Measurements from ENCODE around the gene NELFA.
"Not testable (repeated sequence)": the region's sequence is repeated elsewhere in the genome, so short reads cannot be mapped to it uniquely, and the experiment has no call there.

NELFA gene

DNA sequence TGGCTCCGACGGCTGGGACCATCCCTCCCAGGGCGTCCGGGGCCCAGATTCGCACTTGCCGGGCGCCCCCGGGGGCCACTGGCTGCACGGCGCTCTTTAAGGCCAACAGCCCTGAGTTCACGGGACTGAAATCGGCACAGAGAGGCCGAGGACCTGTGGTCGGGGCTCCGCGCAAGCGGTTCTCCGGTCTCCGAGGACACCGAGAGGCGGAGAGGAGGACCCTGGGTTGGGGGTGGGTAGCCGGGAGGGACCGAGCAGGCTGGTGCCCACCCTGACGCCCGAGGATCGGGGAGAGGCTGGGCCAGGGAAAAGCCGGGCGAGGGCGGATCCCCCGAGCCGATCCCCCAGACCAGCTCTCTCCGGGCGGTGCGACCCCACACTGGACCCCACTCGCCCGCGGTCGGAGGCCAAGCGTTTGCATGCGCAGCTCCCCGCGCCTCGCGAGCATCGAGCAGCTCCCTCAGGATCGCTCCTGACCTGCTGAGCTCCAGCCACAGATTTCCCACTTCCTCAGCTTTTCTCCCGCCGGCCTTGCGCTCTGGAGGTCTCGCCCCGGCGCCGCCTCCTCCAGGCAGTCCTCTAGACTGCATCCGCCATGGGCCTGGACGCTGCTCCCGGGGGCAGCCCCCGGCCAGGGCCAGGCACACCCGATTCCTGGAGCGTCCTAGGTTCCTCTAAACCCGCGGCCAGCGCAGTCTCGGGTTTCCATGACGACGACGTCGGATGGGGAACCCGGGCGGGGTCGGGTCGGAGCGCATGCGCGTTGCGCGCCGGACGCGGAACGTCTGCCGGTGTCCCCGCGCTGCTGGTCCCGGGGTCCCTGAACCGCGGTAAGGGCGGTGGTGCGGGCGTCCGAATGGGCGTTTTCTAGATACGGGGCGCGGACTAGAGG is 32.7 kb upstream of the NELFA start:
- DNase-seq (ENCODE audit: low read depth) = peak; percentile 72
- peak overlapping the region; percentile 62 for H3K4me3 ChIP-seq (ENCODE audit: control insufficient read depth, low read depth, low read length)
- no peak for TF ChIP-seq CTCF (conservative IDR thresholded peaks at IDR 0.05; ENCODE audit: control insufficient read depth, insufficient read depth, low read depth, low read length)

DNA sequence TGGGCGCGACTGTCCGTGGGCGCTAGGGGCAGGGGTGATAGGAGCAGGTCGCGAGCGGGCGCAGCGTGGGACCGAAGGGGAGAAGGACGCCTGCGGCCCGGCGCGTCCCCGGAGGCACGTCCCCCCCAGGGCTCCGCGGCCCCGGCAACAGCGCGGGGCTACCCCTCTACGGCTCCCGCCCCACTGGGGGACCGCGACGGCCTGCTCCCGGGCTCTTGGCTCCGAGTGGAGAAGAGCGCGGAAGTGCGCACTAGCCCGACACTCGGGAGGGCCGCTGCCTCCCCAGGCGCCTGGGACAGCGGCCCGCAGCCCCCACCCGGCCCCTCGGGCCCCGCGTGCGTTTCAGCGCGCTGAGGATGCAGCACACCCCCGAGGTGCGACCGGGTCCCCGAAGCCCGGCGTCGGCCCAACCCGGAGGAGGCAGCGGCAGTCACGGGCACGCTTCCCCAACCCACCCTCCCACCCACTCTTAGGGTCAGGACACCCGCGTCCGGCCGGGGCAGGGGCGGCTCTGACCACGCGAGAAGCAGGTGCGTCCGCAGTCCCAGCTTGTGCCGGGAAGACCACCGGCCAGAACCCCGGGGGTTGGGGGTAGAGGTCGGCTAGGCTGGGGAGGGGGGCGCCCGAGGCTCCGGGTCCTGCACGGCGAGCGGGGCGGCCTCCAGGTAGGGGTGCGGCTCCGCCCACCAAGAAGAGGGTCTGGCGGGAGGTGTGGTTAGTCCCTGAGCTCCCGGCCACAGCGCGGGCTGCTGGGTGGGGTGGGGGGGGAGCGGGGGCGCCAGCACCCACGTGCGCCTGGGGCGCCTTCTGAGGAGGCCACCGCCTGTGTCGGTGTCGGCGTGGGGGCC is 31.8 kb upstream of the NELFA start:
- H3K4me3 ChIP-seq (ENCODE audit: control insufficient read depth, low read depth, low read length) = peak overlapping the region; percentile 62
- no peak for DNase-seq (ENCODE audit: low read depth)
- no peak for TF ChIP-seq CTCF (conservative IDR thresholded peaks at IDR 0.05; ENCODE audit: control insufficient read depth, insufficient read depth, low read depth, low read length)

DNA sequence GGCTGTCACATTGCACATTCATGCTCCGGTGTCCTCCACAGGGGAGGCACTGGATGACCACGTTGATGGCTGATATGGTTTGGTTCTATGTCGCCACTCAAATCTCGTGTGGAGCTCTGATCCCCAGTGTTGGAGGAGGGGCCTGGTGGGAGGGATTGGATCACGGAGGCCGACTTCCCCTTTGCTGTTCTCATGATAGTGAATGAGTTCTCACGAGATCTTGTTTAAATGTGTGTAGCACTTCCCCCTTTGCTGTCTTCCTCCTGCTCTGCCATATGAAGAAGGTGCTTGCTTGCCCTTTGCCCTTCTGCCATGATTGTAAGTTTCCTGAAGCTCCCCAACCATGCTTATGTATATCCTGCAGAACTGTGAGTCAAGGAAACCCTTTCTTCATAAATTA is 28.1 kb upstream of the NELFA start:
- no peak for TF ChIP-seq CTCF (conservative IDR thresholded peaks at IDR 0.05; ENCODE audit: control insufficient read depth, insufficient read depth, low read depth, low read length)
- no peak for DNase-seq (ENCODE audit: low read depth)
- no peak overlapping the region for H3K4me3 ChIP-seq (ENCODE audit: control insufficient read depth, low read depth, low read length)

DNA sequence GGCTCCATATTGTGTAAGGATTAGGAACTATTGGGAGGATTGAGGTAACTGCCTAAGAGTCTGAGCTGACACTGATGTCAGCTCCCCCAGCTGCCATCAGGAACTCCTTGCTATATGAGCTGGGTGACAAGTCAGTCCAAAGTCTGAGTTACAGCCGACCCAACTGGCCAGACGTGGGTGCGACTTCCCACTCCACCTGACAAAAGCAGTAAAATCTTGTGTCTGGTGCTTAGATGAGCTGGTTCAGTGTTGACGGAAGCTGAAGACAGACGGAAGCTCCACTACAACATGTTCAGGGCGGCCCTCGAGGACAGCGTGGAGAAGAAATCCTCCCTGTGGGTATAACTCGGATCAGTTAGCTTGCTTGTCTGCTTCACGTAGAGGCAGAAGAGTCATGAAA is 27.6 kb upstream of the NELFA start:
- no peak for DNase-seq (ENCODE audit: low read depth)

DNA sequence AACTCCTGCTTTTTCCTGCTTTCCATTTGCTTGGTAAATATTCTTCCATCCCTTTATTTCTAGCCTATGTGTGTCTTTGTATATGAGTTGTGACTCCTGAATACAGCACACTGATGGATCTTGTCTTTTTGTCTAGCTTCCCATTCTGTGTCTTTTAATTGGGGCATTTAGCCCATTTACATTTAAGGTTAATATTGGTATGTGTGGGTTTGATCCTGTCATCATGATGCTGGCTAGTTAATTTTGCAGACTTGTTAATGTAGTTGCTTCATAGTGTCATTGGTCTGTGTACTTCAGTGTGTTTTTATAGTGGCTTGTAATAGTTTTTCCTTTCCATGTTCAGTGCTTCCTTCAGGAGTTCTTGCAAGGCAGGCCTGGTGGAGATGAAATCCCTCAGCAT is 22.4 kb upstream of the NELFA start:
- not testable (repeated sequence) for DNase-seq (ENCODE audit: low read depth); H3K4me3 ChIP-seq (ENCODE audit: control insufficient read depth, low read depth, low read length)

More for the DNA sequence above, 27.6 kb upstream of the NELFA start:
- TF ChIP-seq CTCF (conservative IDR thresholded peaks at IDR 0.05; ENCODE audit: control insufficient read depth, insufficient read depth, low read depth, low read length) = no peak
- H3K4me3 ChIP-seq (ENCODE audit: control insufficient read depth, low read depth, low read length) = no peak overlapping the region

DNA sequence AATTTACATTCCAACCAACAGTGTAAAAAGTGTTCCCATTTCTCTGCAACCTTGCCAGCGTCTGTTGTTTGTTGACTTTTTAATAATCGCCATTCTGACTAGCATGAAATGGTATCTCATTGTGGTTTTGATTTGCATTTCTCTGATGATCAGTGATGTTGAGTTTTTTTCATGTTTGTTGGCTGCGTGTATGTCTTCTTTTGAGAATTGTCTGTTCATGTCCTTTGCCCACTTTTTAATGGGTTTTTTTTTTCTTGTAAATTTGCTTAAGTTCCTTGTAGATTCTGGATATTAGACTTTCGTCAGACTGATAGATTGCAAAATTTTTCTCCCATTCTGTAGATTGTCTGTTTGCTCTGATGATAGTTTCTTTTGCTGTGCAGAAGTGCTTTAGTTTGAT is 18.3 kb upstream of the NELFA start:
- H3K4me3 ChIP-seq (ENCODE audit: control insufficient read depth, low read depth, low read length); DNase-seq (ENCODE audit: low read depth): not testable (repeated sequence)

DNA sequence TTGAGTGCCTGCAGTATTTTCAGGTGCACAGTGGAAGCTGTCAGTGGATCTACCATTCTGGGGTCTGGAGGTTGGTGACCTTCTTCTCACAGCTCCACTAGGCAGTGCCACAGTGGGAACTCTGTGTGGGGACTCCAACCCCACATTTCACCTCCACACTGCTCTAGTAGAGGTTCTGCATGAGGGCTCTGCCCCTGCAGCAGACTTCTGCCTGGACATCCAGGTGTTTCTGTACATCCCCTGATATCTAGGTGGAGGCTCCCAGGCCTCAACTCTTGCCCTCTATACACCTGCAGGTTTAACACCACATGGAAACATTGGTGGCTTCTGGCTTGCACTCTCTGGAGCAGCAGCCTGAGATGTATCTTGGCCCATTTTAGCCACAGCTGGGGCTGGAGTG is 17.0 kb upstream of the NELFA start:
- no peak for TF ChIP-seq CTCF (conservative IDR thresholded peaks at IDR 0.05; ENCODE audit: control insufficient read depth, insufficient read depth, low read depth, low read length)

More for the DNA sequence above, 17.0 kb upstream of the NELFA start:
- DNase-seq (ENCODE audit: low read depth) = no peak
- H3K4me3 ChIP-seq (ENCODE audit: control insufficient read depth, low read depth, low read length) = no peak overlapping the region

Measured in fibroblast of mammary gland (primary cell).